Panc1 (cell line): ENCODE measurements around the gene WNK2. TPM values are rescaled to one million over a fixed set of nuclear protein-coding genes. Genes with fewer than 3 reads are reported as not detected.
A peak's percentile ranks its signal among the peaks of the same experiment; 100 is the strongest.

Experiments
- ATAC-seq: fragments of 200-7000 bp; cut with Tn5 transposase; 2 replicates; pipeline ENCODE4 v1.9.1; 2020; ENCODE audit warnings: mild to moderate bottlenecking, moderate library complexity
- BruUV-seq: library from RNA; stranded (reverse); fragments of 400-500 nt; replicated peaks from 2 replicates; lab custom pipeline; 2021; lab: Mats Ljungman, UMichigan
- CTCF ChIA-PET: fragments of 300-600 bp; sonication (Branson Sonifier 250); formaldehyde crosslinking; loops from one replicate; lab custom pipeline; 2022; ENCODE audit warnings: antibody characterized with exemption; lab: Charles Lee
- POLR2A ChIA-PET: fragments of 300-600 bp; sonication (Branson Sonifier 250); formaldehyde crosslinking; loops from one replicate; lab custom pipeline; 2022; ENCODE audit warnings: antibody characterized with exemption; lab: Charles Lee
- DNase-seq: peaks from one replicate; pipeline ENCODE4 v3.0.0-alpha.2; 2010; ENCODE audit warnings: low read depth, low spot score
- H3K27ac ChIP-seq: 2 replicates; pipeline ENCODE4 v1.5.1; 2011; ENCODE audit warnings: mild to moderate bottlenecking, low read length, inconsistent platforms
- H3K27me3 ChIP-seq: fragments of 200-500 bp; sonication (Bioruptor generic); 2 replicates; pipeline ENCODE4 v1.6.0; 2014; ENCODE audit warnings: low read length, inconsistent platforms; ENCODE audit not compliant: control insufficient read depth, insufficient read depth
- H3K36me3 ChIP-seq: fragments of 200-500 bp; sonication (Bioruptor generic); 2 replicates; pipeline ENCODE4 v1.5.1; 2014; ENCODE audit warnings: inconsistent platforms, mild to moderate bottlenecking, low read length, moderate library complexity; ENCODE audit not compliant: control insufficient read depth, insufficient read depth
- H3K4me1 ChIP-seq: 2 replicates; pipeline ENCODE4 v1.5.1; 2011; ENCODE audit warnings: inconsistent platforms, mild to moderate bottlenecking, low read length, moderate library complexity; ENCODE audit not compliant: control insufficient read depth, insufficient read depth
- H3K4me3 ChIP-seq, 2 experiments: 2 replicates each; pipeline ENCODE4 v1.5.1; 2011 to 2012; ENCODE audit warnings: low read depth in 2 of 2, low read length in 2 of 2, mild to moderate bottlenecking in 2 of 2, inconsistent platforms in 1 of 2, moderate library complexity in 1 of 2
- H3K9me3 ChIP-seq: fragments of 200-500 bp; sonication (Bioruptor generic); 2 replicates; pipeline ENCODE4 v1.5.1; 2014; ENCODE audit warnings: low read depth, mild to moderate bottlenecking, inconsistent platforms, low read length, moderate library complexity; ENCODE audit not compliant: control insufficient read depth, insufficient read depth
- POLR2AphosphoS5 ChIP-seq: IDR thresholded peaks from 2 replicates; pipeline ENCODE4 v1.6.1; 2012; ENCODE audit warnings: mild to moderate bottlenecking, low read depth, low read length, moderate library complexity
- REST ChIP-seq, 2 experiments: IDR thresholded peaks; 2 replicates each; pipeline ENCODE4 v1.6.1; 2011 to 2012; ENCODE audit warnings: low read depth in 2 of 2, control low read depth in 1 of 2, low read length in 1 of 2, mild to moderate bottlenecking in 1 of 2, moderate library complexity in 1 of 2; ENCODE audit not compliant: insufficient read depth in 1 of 2
- SIN3A ChIP-seq: IDR thresholded peaks from 2 replicates; pipeline ENCODE4 v1.6.1; 2012; ENCODE audit warnings: low read depth, mild to moderate bottlenecking, low read length, moderate library complexity, borderline replicate concordance; ENCODE audit not compliant: insufficient read depth
- TCF7L2 ChIP-seq: IDR thresholded peaks from 2 replicates; pipeline ENCODE4 v1.6.1; 2011; ENCODE audit warnings: mild to moderate bottlenecking, low read depth, low read length, inconsistent platforms
- in situ Hi-C: cut with HindIII; loops from 2 replicates; pipeline ENCODE4 v1.10.0; 2016; ENCODE audit warnings: low sequenced_read_pairs, low pct_unique_long_range_greater_than_20kb
- intact Hi-C: fragments of 100-400 bp; cut with micrococcal nuclease; formaldehyde crosslinking; loops from one replicate; pipeline ENCODE4 v1.10.0; 2022; ENCODE audit not compliant: unreplicated experiment
- total RNA-seq: library from RNA; stranded (reverse); gene quantifications from one replicate; pipeline ENCODE4 v1.2.1, GENCODE V29; 2021; ENCODE audit not compliant: unreplicated experiment
- TF ChIP-seq, protein P1 (sequence below): fragments of 450-650 bp; IDR thresholded peaks from 2 replicates; pipeline ENCODE4 v1.5.1; 2017; ENCODE audit warnings: mild to moderate bottlenecking

Gene WNK2
- total RNA-seq, 1 experiment from 2014 or later: 13.7 TPM

DNA sequence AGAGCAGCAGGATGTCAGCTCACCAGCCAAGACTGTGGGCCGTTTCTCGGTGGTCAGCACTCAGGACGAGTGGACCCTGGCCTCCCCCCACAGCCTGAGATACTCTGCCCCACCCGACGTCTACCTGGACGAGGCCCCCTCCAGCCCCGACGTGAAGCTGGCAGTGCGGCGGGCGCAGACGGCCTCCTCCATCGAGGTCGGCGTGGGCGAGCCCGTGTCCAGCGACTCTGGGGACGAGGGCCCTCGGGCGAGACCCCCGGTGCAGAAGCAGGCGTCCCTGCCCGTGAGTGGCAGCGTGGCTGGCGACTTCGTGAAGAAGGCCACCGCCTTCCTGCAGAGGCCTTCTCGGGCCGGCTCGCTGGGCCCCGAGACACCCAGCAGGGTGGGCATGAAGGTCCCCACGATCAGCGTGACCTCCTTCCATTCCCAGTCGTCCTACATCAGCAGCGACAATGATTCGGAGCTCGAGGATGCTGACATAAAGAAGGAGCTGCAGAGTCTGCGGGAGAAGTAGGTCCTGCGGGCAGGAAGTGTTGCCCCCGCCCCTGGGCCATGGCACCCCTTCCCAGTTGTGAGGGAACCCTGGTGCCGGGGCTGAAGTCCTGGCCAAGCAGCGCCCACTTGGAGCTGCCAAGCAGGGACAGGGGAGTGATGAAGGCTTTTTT lies 108.9 kb downstream of the WNK2 start:
- ChIA-PET POLR2A (no interaction called here), CTCF (no interaction called here)
- TF ChIP-seq TCF7L2 (no peak), SIN3A (no peak), POLR2AphosphoS5 (no peak), REST (IDR thresholded peaks at IDR 0.05; ENCODE audit: insufficient read depth in 1 of 2, low read depth in 2 of 2, low read length in 1 of 2) (no peak)
- TF ChIP-seq, protein P1, sequence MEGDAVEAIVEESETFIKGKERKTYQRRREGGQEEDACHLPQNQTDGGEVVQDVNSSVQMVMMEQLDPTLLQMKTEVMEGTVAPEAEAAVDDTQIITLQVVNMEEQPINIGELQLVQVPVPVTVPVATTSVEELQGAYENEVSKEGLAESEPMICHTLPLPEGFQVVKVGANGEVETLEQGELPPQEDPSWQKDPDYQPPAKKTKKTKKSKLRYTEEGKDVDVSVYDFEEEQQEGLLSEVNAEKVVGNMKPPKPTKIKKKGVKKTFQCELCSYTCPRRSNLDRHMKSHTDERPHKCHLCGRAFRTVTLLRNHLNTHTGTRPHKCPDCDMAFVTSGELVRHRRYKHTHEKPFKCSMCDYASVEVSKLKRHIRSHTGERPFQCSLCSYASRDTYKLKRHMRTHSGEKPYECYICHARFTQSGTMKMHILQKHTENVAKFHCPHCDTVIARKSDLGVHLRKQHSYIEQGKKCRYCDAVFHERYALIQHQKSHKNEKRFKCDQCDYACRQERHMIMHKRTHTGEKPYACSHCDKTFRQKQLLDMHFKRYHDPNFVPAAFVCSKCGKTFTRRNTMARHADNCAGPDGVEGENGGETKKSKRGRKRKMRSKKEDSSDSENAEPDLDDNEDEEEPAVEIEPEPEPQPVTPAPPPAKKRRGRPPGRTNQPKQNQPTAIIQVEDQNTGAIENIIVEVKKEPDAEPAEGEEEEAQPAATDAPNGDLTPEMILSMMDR: no peak
- ATAC-seq (no peak), DNase-seq (no peak)
- Histone ChIP-seq H3K9me3 (no peaks in the 10 kb centered on the region), H3K4me1 (no peaks in the 10 kb centered on the region), H3K27ac (no peak overlapping the region), H3K36me3 (no peaks in the 10 kb centered on the region), H3K4me3 (no peak overlapping the region), H3K27me3 (no peaks in the 10 kb centered on the region)
- in situ Hi-C loops (no loop called here), intact Hi-C loops (no loop called here)
- no TSS peak for BruUV-seq

DNA sequence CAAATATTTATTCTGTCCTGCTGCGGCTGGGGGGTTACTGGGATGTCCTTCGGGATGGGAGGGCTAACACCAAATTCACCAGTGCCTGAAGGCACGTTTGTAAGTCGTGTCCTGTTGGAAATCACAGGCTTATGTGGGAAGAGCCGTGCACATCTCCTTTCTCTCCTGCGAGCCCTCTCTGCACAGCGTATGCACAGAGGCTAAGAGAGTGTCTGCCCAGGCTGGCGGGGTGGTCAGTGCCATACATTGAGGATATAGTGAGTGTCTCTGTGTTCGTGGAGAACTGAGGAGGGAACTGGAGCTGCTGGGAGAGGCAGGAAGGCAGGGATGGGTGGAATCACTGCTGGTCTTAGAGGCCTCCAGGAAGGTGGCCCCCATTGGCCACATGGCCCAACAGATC lies 110.1 kb downstream of the WNK2 start:
- no peaks in the 10 kb centered on the region for H3K27me3 ChIP-seq
- no peaks in the 10 kb centered on the region for H3K4me1 ChIP-seq
- H3K27ac ChIP-seq: no peak overlapping the region
- H3K9me3 ChIP-seq: no peaks in the 10 kb centered on the region
- DNase-seq (no peak), ATAC-seq (no peak)
- POLR2A ChIA-PET: no interaction called here
- no peak overlapping the region for H3K4me3 ChIP-seq
- no peaks in the 10 kb centered on the region for H3K36me3 ChIP-seq
- BruUV-seq: no TSS peak
- in situ Hi-C loops (no loop called here), intact Hi-C loops (no loop called here)
- CTCF ChIA-PET: no interaction called here
- TF ChIP-seq POLR2AphosphoS5: no peak

GRCh38 chr9:93295031-93295430 lies 111.1 kb downstream of the WNK2 start:
- no peaks in the 10 kb centered on the region for H3K36me3 ChIP-seq
- 0 out of 2 replicates have a peak, but pooled peaks have one; percentile 46 for ATAC-seq
- ChIA-PET POLR2A (no interaction called here), CTCF (interaction anchor here (0.5 kb wide), 1 partner anchor 47 kb away, joined by 4 read pairs; no protein-coding TSS in a partner anchor)
- no peak overlapping the region for H3K27ac ChIP-seq
- no TSS peak for BruUV-seq
- TF ChIP-seq, protein P1: no peak
- TF ChIP-seq SIN3A (no peak), REST (IDR thresholded peaks at IDR 0.05; ENCODE audit: insufficient read depth in 1 of 2, low read depth in 2 of 2, low read length in 1 of 2) (no peak), POLR2AphosphoS5 (no peak), TCF7L2 (no peak)
- in situ Hi-C loops (no loop called here), intact Hi-C loops (no loop called here)
- H3K4me3 ChIP-seq: no peak overlapping the region
- H3K9me3 ChIP-seq: no peaks in the 10 kb centered on the region
- no peaks in the 10 kb centered on the region for H3K27me3 ChIP-seq
- DNase-seq: no peak
- H3K4me1 ChIP-seq: no peaks in the 10 kb centered on the region
